ENCODE measurements around the gene DAP.
"Not testable (repeated sequence)": the region's sequence is repeated elsewhere in the genome, so short reads cannot be mapped to it uniquely, and the experiment has no call there.

Gene DAP

DNA sequence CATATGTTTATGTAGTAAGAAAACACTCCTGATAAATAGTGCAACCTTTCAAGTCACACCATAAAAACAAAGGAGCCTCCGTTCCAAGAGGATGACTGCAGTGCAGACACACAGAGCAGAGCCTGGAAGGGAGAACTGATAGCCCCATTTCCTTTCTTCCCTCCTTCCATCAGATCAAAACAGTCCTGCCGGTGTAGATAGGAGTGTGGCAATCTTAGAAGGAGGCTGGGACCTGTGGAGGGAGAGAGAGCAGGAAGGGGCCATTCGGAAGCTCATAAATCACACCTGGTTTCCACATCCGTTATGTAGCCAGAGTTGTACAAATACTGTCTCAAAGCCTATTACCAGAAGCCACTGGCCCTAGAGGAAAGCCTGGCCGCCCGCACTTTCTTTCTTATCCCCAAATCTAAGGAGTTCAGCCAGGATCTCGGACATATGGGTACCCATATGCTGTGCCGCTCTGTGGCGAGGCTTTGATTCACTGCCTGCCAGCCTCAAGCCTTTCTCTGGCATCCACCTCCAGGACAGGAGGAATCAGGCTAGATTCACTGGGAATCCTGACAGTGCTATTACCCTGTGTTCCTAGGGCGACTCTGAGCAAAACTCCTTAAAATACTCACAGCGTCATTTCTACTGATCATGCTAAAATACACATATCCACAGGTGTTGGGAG, 26.9 kb downstream of the DAP start:
- no peak for DNase-seq (ENCODE audit: low read depth)

DNA sequence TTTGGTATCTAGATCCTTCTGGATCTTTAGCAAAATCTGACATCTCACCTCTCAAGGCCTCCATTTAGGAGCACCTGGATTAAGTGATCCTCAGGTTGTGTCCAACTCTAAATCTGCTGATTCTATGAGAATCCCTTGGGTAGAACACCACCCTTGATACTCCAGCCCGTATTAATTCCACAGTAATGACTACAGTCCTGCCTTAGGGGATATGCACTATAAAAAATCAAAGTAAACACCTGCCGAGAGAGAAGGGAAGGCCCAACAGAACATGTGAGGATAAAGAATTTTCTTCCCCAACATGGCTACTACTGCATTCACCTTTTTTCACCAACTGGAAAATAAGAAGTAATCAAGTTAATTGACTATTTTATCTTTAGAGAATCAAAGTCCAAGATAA, 27.6 kb downstream of the DAP start:
- DNase-seq (ENCODE audit: low read depth), result no peak

DNA sequence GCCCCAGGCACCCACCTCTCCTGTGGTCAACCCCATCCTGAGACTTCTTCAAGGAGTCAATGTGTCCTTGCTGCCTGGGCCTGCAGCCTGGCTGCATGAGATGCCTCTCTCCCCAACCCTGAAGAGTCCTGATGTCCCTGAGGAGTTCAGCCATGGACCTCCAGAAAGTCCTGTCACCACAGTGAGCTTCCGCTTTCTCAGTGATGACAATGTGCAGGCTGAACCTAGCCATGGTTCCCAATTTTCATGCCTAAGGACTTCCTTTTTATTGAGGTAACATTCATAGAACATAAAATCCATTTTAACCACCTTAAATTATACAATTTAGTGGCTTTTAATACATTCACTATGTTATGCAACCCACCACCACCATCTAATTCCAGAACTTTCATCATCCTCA, 29.1 kb downstream of the DAP start:
- DNase-seq (ENCODE audit: low read depth), result no peak

DNA sequence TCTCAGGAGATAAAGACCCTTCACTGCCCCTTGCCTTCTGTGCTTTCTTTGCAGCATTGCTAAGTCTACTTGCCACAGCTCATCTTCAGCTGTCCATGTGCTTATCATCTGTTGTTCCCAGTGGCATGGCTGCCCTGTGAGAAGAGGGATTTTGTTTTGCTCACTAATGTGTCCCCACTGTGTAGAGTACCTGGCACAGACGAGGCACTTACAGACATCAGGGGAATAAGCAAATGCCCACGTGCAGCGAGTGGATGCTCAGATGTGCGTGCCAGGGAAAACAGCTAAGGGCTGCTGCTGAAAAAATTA, 31.0 kb downstream of the DAP start:
- DNase-seq (ENCODE audit: low read depth), result no peak

DNA sequence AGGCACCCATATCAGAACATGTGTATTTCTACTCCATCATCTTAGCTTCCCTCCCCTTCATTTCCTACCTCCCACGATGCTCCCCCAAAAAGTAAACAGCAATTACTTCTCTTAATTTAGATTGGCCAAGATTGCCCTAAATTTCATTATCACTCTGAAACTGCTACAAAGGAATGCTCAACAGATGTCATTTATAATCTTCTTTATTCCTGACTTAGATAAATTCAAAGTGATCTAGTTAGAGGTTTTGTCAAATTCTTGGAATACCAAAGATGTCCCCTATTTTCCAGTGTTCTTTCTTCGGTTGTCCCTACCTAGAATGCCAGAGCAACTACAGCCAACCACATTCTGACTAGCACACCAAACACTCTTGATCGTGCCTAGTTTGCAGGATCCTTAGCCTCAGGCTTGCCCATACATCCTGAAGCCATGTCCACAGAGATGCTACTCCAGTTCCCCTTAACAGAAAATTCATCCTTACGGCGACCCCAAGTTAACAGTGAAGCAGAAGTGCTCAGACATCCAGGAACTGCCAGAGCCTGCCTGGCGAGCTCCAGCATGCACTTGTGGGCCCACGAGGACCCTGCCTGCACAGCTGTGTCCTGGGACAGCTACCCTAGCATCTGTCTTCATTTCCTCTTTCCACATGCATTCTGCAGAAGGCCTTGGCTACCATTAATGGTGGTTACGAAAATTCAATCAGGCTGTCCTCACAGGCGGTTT, 31.6 kb downstream of the DAP start:
- no peak for DNase-seq (ENCODE audit: low read depth)

DNA sequence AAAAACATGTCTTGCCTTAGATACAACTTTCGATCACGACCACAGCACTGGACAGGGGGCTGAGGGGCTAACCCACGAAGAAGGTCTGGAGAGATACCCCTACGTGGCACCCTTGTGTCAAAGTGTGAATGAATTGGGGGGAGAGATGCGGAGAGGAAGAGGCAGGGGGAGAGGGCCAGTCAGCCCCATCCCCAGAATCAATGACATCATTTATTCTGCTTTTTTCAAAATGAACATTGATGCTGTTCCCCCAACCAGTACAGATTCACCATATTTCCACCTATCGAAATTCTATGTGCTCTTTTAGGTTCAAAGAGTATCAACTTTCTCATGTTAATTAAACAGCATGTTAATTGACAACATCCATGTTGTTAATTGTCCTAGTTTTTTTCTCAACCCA, 32.4 kb downstream of the DAP start:
- DNase-seq (ENCODE audit: low read depth), result no peak

DNA sequence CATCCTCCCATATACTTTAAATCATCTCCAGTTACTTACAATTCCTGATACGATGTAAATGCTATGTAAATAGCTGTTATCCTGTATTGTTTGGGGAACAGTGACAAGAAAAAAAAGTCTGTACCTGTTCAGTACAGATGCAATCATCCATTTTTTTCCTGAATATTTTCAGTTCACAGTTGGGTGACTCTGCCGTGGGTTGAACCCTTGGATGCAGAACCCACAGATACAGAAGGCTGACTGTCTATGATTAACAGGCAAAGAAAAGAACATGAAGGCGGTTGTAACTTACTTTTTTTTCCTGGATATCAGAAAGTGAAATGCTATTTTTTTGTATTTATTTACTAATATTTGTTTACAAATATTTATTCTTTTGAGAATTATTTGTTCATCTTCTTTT, 33.2 kb downstream of the DAP start:
- no peak for DNase-seq (ENCODE audit: low read depth)

DNA sequence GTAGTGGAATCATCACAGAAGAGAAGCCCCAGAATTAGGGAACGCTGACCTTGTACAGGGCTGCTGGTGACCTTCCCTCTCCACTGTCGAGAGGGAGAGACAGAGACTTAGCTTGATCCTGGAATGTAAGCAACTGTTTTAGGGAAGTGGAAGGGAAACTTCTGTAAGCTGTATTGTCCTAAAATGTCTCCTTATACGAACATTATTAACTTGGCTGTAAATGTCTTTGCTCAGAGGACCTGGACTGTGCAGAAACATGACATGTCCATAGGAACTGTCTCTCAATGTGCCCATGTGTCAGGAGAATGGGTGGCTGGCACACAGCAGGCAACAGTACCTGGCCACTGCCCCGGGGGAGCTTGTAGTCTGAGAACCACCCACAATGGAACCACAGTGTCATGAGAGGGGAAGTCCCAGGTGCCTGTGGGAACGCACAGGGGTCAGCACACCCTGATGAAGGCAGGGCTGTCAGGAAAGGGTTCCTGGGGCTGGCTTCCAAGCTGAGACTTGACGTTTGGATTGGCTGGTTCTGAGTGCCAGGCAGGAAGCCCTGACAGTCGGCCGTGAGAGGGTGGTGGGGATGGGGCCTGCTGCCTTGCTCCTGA, 34.0 kb downstream of the DAP start:
- no peak for DNase-seq (ENCODE audit: low read depth)

DNA sequence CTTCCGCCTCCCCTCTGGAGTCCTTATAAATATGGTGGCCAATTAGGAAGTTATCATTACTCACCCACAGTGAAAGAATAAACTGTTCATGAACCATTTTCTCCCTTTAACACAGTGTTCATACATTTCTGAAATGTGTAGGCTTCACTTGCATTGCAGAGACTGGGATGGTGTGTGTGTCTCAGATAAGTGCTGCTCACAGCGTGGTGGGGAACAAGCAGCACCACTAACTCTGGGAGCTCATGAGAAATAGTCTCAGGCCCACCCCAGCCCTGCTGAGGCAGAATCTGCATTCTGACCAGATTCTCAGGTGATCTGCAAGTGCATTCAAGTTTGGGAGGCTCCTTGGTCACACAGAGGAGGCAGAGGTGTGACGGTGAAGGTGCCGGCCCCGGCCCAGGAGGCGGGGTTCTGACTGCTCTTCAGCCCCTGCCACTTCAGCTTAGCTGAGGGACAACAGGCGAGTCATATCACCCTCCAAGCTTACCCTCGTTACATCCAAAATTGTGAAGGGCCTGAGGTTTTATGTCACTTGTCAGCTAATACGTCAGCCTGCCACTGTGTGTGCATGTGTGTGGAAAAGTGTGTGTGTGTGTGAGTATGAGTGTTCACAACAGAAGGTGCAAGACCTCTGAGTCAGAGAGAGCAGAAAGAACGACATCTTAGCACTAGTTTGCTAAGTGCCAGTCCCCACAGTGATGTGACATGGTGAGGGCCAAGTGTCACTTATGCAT, 34.7 kb downstream of the DAP start:
- DNase-seq (ENCODE audit: low read depth), result no peak

DNA sequence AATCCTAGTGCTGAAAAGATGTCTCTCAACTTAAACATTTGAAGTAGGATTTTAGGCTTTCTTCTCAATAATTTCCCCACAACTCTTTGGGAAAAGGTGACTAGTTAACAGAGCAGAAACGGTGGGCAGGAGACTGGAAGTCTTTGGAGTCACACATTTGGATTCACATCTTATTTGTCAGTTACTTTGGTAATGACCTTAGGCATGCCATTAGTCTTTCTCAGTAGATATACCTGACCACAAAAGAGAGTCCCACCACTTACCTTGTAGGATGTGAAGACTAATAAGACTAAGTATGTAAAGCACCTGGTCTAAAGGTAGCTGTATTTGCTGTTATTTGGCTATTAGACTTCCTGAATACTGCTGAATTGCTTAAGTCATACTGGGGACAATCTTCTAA, 35.4 kb downstream of the DAP start:
- DNase-seq (ENCODE audit: low read depth), result no peak

DNA sequence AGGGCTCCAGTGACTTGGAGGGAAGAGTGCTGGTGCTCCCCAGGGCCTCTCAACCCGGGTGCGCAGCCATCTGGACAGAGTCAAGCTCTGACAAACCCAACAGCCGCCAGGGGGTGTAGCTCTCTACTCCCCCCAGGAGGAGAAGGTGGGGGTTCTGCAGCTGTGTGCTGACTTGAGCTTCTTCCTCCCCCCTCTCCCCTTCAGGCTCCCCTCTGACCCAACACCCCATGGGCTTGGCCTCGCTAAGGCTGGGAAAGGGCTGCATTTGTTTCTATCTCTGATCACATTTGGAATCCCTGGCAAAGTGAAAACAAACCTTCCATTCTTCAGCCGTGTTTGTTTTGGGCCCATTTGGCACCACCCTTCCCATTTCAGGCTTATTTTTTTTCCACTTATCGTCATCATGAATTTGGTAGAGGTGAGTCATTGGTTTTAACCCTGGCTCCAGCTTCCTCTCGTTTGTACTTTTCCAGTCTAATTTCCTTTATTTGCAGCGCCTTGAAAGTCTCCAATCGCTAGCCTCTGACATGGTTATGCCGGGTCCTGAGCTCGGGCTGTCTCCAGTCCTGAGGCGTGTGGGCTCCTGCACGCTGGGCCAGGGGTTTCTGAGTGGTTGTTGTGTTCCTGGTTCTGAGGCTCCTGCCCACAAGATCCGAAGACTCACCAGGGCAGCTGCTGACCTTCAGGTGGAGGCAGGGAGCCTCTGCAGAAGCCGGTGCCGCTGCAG, 36.1 kb downstream of the DAP start:
- DNase-seq (ENCODE audit: low read depth), result no peak

DNA sequence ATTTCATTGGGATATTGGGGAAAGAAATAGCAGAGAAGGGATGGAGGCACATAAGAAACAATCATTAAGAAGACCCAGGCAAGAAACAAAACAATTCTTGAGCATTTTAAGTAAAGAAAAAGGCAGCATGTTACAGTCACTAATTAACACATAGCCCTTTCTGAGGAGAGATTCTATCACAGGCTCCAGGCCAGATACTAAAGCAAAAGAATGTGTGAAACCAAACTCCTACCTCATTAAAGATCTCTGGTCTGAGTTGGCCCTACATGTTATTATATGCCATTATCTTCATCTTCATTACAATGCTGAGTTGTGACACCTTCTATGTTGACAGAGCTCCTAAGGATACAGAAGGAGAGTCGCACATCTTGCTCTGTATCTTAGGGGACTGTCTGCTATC, 37.5 kb downstream of the DAP start:
- no peak for DNase-seq (ENCODE audit: low read depth)

DNA sequence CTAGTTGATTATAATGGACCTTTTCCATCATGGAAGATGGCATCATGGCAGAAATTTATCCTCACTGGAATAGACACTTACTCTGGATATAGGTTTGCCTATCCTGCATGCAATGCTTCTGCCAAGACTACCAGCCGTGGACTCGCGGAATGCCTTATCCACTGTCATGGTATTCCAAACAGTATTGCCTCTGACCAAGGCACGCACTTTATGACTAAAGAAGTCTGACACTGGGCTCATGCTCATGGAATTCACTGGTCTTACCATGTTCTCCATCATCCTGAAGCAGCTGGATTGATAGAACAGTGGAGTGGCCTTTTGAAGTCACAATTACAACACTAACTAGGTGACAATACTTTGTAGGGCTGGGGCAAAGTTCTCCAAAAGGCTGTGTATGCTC, 40.3 kb downstream of the DAP start:
- DNase-seq (ENCODE audit: low read depth), result not testable (repeated sequence)

DNA sequence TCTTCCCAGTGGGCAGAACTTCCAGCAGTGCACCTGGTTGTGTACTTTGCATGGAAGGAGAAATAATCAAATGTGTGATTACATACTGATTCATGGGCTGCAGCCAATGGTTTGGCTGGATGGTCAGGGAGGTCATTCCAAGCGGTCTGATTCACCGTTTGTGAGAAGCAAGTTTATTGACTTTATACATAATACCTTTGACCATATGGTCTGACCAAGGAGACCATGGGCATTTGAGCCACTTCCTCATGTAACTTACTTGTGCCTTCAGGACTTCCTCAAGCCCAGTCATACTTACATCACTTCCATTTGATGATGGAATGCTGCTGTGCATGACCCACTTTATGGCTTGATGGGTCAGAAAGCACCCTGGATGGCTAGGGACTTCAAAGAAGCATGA, 41.1 kb downstream of the DAP start:
- no peak for DNase-seq (ENCODE audit: low read depth)

DNA sequence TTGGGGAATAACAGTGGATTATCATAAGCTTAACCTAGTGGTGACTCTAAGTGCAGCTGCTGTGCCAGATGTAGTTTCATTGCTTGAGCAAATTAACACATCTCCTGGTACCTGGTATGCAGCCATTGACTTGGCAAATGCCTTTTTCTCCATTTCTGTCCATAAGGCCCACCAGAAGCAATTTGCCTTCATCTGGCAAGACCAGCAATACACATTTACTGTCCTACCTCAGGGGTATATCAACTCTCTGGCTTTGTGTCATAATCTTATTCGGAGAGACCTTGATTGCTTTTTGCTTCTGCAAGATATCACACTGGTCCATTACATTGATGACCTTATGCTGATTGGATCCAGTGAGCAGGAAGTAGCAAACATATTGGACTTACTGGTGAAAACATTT, 42.4 kb downstream of the DAP start:
- not testable (repeated sequence) for DNase-seq (ENCODE audit: low read depth)

DNA sequence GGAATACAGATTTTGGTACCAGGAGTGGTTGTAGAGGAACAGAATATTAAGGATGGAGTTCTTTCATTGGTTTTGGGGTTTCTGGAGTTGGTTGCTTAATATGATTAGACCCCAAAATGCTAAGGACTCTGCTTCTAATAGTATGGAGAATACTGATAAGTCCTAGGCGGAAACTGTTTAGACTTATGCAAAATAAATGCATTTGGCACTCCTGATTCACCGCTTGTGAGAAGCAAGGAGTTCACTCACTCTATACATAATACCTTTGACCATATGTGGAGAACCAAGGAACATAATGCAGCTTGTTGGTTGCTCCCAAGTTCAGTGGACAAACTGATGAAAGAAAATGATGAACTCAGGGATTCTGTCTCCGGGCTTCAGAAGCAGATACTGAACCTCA, 44.2 kb downstream of the DAP start:
- DNase-seq (ENCODE audit: low read depth), result not testable (repeated sequence)

DNA sequence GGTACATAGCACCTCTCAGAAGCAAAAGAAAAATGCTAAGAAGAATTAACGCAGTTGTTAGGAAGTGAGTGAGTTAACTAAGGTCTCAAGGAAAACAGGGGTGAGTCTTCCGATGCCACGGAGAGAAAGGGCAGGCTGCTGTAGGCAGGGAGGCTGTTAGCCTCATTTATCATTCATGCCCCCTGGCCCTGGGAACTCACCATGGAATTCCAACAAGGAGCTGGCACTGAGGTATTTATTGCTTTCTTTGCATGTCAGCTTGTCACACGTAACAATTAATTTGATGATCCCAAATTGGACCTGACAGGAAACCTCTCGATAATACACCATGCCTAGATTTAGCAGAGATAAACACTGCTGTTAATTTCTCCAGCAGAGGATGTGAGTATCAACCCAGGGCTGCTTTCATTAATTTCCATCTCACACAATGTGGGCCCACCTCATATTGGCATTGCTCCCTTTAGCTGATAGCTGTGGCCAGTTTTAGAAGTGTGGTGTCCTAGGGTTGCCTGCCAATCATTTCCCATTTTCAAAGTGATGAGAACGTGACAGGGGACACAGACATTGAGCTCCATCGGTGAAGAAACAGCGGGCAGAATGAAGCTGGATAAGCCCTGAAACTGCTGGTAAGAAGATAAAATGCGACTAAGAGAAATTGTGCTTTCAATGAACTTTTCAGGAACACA, 45.3 kb downstream of the DAP start:
- DNase-seq (ENCODE audit: low read depth), result no peak

DNA sequence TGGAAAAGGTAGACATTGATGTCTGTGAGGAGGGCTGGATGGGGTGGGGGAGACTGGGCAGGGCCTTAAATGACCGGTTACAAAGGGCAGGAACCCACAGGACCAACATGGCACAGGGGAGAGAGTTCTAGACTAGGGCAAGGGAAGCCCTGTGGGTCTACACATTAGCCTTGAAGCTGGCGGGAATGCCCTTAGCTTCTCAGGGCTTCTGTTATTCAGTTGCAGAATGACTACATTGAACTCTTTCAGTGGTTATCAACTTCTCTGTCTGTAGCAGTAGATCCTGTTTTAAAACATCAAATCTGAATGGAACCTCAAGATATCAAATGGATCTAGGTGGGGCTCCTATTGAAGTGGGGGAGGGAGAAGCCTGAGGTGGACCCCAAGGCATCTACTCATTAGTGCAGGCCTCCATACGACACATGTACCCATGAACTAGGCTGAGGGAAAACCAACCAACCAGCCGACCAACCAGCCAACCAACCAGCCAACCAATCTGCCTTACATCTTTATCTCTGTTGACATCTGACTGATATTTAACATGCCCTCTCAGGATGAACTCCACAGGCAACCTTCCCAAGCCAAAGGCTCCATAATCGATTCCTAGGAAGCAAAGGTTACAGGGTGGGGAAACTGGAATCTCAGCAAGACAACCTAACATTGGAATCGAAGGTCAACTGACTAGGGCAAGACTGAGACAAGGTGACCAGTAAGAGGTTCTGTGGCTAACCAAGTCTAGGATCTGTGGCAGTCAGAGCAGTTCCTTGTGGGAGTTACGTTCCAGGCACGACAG, 48.3 kb downstream of the DAP start:
- DNase-seq (ENCODE audit: low read depth), result no peak

DNA sequence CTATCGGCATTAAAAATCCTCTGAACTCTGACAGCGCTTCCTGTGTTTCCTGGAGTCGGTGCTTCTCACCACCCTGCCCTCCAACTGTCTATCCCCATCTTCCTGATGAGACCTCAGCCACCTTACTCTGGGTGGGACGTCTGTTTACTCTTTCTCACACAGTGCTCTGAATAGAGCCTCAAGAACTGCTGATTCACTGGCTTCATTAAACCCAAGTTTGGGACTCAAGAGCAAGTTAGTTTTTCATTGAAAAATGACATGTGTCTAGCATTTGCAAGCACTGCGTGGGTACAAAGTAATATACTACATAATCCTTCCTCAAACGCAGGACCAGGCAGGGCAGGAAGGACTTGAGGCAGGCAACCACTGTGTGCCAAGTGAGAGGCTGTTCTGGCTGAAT, 49.5 kb downstream of the DAP start:
- DNase-seq (ENCODE audit: low read depth), result no peak

DNA sequence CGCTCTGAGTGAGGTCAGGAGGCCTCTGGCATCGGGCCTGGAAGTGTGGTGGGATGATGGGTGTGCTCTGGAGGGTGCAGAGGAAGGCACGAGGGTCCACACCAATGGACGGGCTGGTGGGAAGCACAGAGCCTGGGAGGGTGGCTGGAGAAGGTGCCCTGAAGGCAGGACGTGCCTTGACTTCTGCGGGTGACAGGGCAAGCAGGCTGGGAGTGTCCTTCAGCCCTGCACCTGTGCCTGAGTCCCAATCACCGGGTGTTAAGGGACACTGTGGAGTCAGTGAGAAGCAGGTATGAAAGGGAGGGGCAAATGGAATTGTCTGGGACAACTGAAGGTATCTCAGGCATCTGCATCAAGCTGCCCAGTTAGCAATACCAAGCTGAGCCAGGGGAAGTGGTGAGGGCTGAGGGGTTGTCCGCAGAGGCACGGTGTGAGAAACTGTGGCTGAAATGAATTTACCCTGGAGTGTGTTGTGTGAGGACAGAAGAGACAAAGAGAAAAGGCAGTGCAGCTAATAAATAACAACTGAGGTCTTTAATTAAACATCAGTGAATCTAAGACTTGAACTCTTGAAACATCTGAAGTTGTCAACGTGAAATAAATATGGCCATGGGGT, 50.4 kb downstream of the DAP start:
- no peak for DNase-seq (ENCODE audit: low read depth)

DNA sequence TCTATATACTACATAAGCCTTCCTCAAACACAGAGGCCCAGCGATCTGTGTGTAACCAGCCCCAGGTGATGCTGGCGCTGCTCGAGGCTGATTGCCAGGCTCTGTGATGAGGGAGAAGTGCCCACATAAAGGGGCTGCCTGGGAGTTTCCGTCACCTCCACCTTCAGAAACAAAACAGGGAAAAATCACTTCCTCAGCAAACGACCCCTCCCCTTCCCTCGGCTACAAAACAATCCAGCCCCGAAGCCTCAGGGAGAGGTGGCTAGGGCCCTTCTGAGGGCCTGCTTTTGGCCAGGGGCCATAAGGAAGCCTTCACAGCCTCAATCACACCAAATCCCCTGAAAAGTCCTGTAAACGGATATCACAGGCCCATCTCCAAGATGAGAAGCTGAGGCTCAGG, 51.1 kb downstream of the DAP start:
- no peak for DNase-seq (ENCODE audit: low read depth)

Data from stimulated activated CD8-positive, alpha-beta memory T cell treated with anti-CD3 and anti-CD28 coated beads, Interleukin-4, amount 100 ng/mL, for 24 hours (primary cell).